Prostate gland (tissue), 2 donors: ENCODE measurements around the gene PDE9A.

ENCODE experiments used
- POLR2A ChIP-seq: fragments of 450-650 bp; IDR thresholded peaks from one replicate; pipeline ENCODE4 v1.6.1; 2016; ENCODE audit warnings: antibody characterized with exemption, mild to moderate bottlenecking
- POLR2AphosphoS5 ChIP-seq: sonication (generic); formaldehyde crosslinking; IDR thresholded peaks from one replicate; pipeline ENCODE4 v1.6.1; 2017; ENCODE audit warnings: antibody characterized with exemption
- TF ChIP-seq, protein P1 (sequence below), 4 experiments: fragments of 200-600 bp in 2 of 4; fragments of 450-650 bp in 2 of 4; sonication (generic) in 2 of 4; IDR thresholded peaks; 1 replicate in 3 of 4; 2 replicates in 1 of 4; pipeline ENCODE4 v1.5.1; 2016 to 2019; ENCODE audit warnings: antibody characterized with exemption in 4 of 4, mild to moderate bottlenecking in 2 of 4, moderate library complexity in 2 of 4

DNA sequence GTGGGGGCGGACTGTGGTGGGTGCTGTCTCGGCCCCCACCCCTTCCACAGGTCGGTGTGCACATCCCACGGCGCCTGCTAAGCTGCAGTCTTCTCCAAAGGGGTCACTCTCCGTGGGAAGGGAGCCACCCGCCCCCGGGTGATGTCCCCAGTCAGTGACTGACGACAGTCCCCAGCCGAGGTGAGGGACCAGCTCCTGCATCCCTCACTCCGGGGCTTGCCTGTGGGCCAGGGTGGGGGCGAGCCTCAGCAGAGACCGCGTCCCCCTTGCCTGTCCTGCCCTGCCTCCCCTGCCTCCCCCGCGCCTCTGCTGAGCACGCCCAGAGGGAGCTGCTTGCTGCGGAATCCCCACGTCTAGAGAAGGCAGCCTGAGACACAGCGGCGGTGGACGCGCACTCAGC lies 35.9 kb upstream of the PDE9A start:
- TF ChIP-seq, protein P1, sequence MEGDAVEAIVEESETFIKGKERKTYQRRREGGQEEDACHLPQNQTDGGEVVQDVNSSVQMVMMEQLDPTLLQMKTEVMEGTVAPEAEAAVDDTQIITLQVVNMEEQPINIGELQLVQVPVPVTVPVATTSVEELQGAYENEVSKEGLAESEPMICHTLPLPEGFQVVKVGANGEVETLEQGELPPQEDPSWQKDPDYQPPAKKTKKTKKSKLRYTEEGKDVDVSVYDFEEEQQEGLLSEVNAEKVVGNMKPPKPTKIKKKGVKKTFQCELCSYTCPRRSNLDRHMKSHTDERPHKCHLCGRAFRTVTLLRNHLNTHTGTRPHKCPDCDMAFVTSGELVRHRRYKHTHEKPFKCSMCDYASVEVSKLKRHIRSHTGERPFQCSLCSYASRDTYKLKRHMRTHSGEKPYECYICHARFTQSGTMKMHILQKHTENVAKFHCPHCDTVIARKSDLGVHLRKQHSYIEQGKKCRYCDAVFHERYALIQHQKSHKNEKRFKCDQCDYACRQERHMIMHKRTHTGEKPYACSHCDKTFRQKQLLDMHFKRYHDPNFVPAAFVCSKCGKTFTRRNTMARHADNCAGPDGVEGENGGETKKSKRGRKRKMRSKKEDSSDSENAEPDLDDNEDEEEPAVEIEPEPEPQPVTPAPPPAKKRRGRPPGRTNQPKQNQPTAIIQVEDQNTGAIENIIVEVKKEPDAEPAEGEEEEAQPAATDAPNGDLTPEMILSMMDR (IDR thresholded peaks at IDR 0.05), result no peak
- TF ChIP-seq POLR2A (no peak), POLR2AphosphoS5 (no peak)
